MCF 10A (cell line): ENCODE measurements around the gene COL4A6. TPM values are rescaled to one million over a fixed set of nuclear protein-coding genes. Genes with fewer than 3 reads are reported as not detected.

Experiments
- BruUV-seq: library from RNA; stranded (reverse); fragments of 400-500 nt; replicated peaks from 2 replicates; lab custom pipeline; 2021; lab: Mats Ljungman, UMichigan
- CTCF ChIA-PET: fragments of 300-600 bp; sonication (Branson Sonifier 250); formaldehyde crosslinking; extraction: SDS; loops from one replicate; lab custom pipeline; 2021; ENCODE audit warnings: antibody characterized with exemption, inconsistent platforms; lab: Yijun Ruan, JAX
- POLR2A ChIA-PET: fragments of 300-600, 350-650 bp; sonication (Branson Sonifier 250); formaldehyde crosslinking; extraction: SDS; loops from one replicate; lab custom pipeline; 2020; ENCODE audit warnings: antibody characterized with exemption, inconsistent platforms; lab: Yijun Ruan, JAX
- DNase-seq: peaks from one replicate; pipeline ENCODE4 v3.0.0-alpha.2; 2018; ENCODE audit not compliant: unreplicated experiment
- H3K27ac Mint-ChIP-seq: one replicate; pipeline ENCODE4 v1.8.0; 2022; ENCODE audit warnings: mild to moderate bottlenecking, low read depth, mixed read lengths; ENCODE audit not compliant: unreplicated experiment
- H3K27me3 Mint-ChIP-seq: one replicate; pipeline ENCODE4 v1.8.0; 2022; ENCODE audit warnings: mixed read lengths; ENCODE audit not compliant: insufficient read depth, unreplicated experiment
- H3K36me3 Mint-ChIP-seq: one replicate; pipeline ENCODE4 v1.8.0; 2022; ENCODE audit warnings: mild to moderate bottlenecking, moderate library complexity, mixed read lengths; ENCODE audit not compliant: insufficient read depth, unreplicated experiment
- H3K4me1 Mint-ChIP-seq: one replicate; pipeline ENCODE4 v1.8.0; 2022; ENCODE audit warnings: mixed read lengths; ENCODE audit not compliant: insufficient read depth, unreplicated experiment
- H3K4me3 Mint-ChIP-seq: one replicate; pipeline ENCODE4 v1.8.0; 2022; ENCODE audit warnings: mild to moderate bottlenecking, moderate library complexity, mixed read lengths; ENCODE audit not compliant: unreplicated experiment
- H3K9me3 Mint-ChIP-seq: one replicate; pipeline ENCODE4 v1.8.0; 2022; ENCODE audit warnings: mixed read lengths; ENCODE audit not compliant: unreplicated experiment
- CTCF ChIP-seq: fragments of 200-600 bp; IDR thresholded peaks from one replicate; pipeline ENCODE4 v1.8.0; 2022; ENCODE audit warnings: antibody characterized with exemption, mild to moderate bottlenecking; ENCODE audit not compliant: unreplicated experiment
- intact Hi-C: fragments of 100-400 bp; cut with micrococcal nuclease; formaldehyde crosslinking; loops from 2 replicates; pipeline ENCODE4 v1.14.1; 2022
- total RNA-seq: library from RNA; stranded (reverse); gene quantifications from 2 replicates; pipeline ENCODE4 v1.2.3, GENCODE V29; 2022

The COL4A6 gene
- total RNA-seq, 1 experiment from 2014 or later: 58.3 TPM

GRCh38 chrX:108420481-108420880, 17.7 kb downstream of the COL4A6 start:
- CTCF ChIA-PET: interaction anchor here (1.7 kb wide), 1 partner anchor 196 kb away, joined by 3 read pairs; no protein-coding TSS in a partner anchor
- DNase-seq: no peak
- H3K27ac Mint-ChIP-seq: no peak overlapping the region
- peaks cover 79% of the 10 kb centered on the region for H3K27me3 Mint-ChIP-seq
- H3K4me3 Mint-ChIP-seq: no peak overlapping the region
- BruUV-seq: no TSS peak
- intact Hi-C loops: no loop called here
- no peak for TF ChIP-seq CTCF
- H3K4me1 Mint-ChIP-seq: no peaks in the 10 kb centered on the region
- POLR2A ChIA-PET: interaction anchor here (0.6 to 1.7 kb wide), 7 partner anchors 9 to 106 kb away, joined by 3 to 4 read pairs (median 4); no protein-coding TSS in a partner anchor
- H3K36me3 Mint-ChIP-seq: peaks cover 26% of the 10 kb centered on the region
- H3K9me3 Mint-ChIP-seq: no peaks in the 10 kb centered on the region

GRCh38 chrX:108419401-108419800, 18.8 kb downstream of the COL4A6 start:
- no peak overlapping the region for H3K27ac Mint-ChIP-seq

GRCh38 chrX:108417257-108417656, 21.0 kb downstream of the COL4A6 start:
- Mint-ChIP-seq H3K4me3 (no peak overlapping the region), H3K4me1 (no peaks in the 10 kb centered on the region), H3K36me3 (peaks cover 32% of the 10 kb centered on the region), H3K27me3 (peaks cover 54% of the 10 kb centered on the region), H3K27ac (no peak overlapping the region), H3K9me3 (no peaks in the 10 kb centered on the region)
- POLR2A ChIA-PET: interaction anchor here (1.4 kb wide), 1 partner anchor 21 kb away, joined by 3 read pairs; the partner anchor contains the start of gene COL4A6
- CTCF ChIA-PET: no interaction called here
- DNase-seq: no peak
- intact Hi-C loops: no loop called here
- TF ChIP-seq CTCF: no peak
- no TSS peak for BruUV-seq

More at GRCh38 chrX:108419401-108419800, 18.8 kb downstream of the COL4A6 start:
- BruUV-seq: no TSS peak
- CTCF ChIA-PET: interaction anchor here (1.3 kb wide), 1 partner anchor 195 kb away, joined by 4 read pairs; no protein-coding TSS in a partner anchor
- Mint-ChIP-seq H3K36me3 (peaks cover 35% of the 10 kb centered on the region), H3K9me3 (no peaks in the 10 kb centered on the region), H3K4me3 (no peak overlapping the region), H3K27me3 (peaks cover 68% of the 10 kb centered on the region), H3K4me1 (no peaks in the 10 kb centered on the region)
- TF ChIP-seq CTCF: no peak
- DNase-seq: no peak
- intact Hi-C loops: no loop called here
- POLR2A ChIA-PET: interaction anchor here (1.2 to 1.7 kb wide), 2 partner anchors 11 to 22 kb away, joined by 3 to 4 read pairs; no protein-coding TSS in a partner anchor

GRCh38 chrX:108415891-108416290, 22.3 kb downstream of the COL4A6 start:
- H3K4me1 Mint-ChIP-seq: peaks cover 6% of the 10 kb centered on the region
- peaks cover 54% of the 10 kb centered on the region for H3K27me3 Mint-ChIP-seq
- ChIA-PET CTCF (no interaction called here), POLR2A (interaction anchor here (0.7 kb wide), 1 partner anchor 8 kb away, joined by 3 read pairs; no protein-coding TSS in a partner anchor)
- no peaks in the 10 kb centered on the region for H3K9me3 Mint-ChIP-seq
- H3K27ac Mint-ChIP-seq: no peak overlapping the region
- H3K4me3 Mint-ChIP-seq: no peak overlapping the region
- intact Hi-C loops: no loop called here
- H3K36me3 Mint-ChIP-seq: peaks cover 21% of the 10 kb centered on the region
- TF ChIP-seq CTCF: no peak
- BruUV-seq: no TSS peak
- DNase-seq: no peak
